Neural progenitor cell (in vitro differentiated cells): ENCODE results near the gene GAMT.

Source experiments
- CTCF ChIP-seq: fragments of 200-600 bp; sonication (generic); IDR thresholded peaks from 2 replicates; pipeline ENCODE4 v1.5.1; 2017; ENCODE audit warnings: antibody characterized with exemption, mild to moderate bottlenecking
- EZH2 ChIP-seq: fragments of 200-600 bp; sonication (generic); IDR thresholded peaks from 2 replicates; pipeline ENCODE4 v1.6.1; 2017; ENCODE audit warnings: antibody characterized with exemption, mild to moderate bottlenecking, moderate library complexity
- EZH2phosphoT487 ChIP-seq: fragments of 200-600 bp; sonication (generic); IDR thresholded peaks from 2 replicates; pipeline ENCODE4 v1.6.1; 2017; ENCODE audit warnings: antibody characterized with exemption

GRCh38 chr19:1420590-1420989 is 19.2 kb upstream of the GAMT start:
- no peak for TF ChIP-seq EZH2phosphoT487
- no peak for TF ChIP-seq CTCF
- no peak for TF ChIP-seq EZH2
